ENCODE results near the gene LTN1. TPM values are rescaled to one million over a fixed set of nuclear protein-coding genes. Genes with fewer than 3 reads are reported as not detected.
A peak's percentile ranks its signal among the peaks of the same experiment; 100 is the strongest.

Gene LTN1
- total RNA-seq, 1 donor from 2014 or later: 23.6 TPM

- Mint-ChIP-seq H3K36me3 (ENCODE audit: low read depth, unreplicated experiment) (peaks cover 8% of the 10 kb centered on the region), H3K4me1 (ENCODE audit: unreplicated experiment) (peaks cover 12% of the 10 kb centered on the region), H3K27ac (ENCODE audit: unreplicated experiment) (no peak overlapping the region), H3K9me3 (ENCODE audit: unreplicated experiment) (no peaks in the 10 kb centered on the region), H3K27me3 (ENCODE audit: unreplicated experiment) (peaks cover 3% of the 10 kb centered on the region), H3K4me3 (ENCODE audit: unreplicated experiment) (no peak overlapping the region)
- DNase-seq (ENCODE audit: low spot score): no peak
- no peak for TF ChIP-seq CTCF (IDR thresholded peaks at IDR 0.05; ENCODE audit: unreplicated experiment)
These were observed 36.8 kb upstream of the LTN1 start for GRCh38 chr21:29029524-29029923.

- peak overlapping the region; percentile 100 for H3K27ac Mint-ChIP-seq (ENCODE audit: unreplicated experiment)
These were observed 32.6 kb upstream of the LTN1 start for GRCh38 chr21:29025328-29025713.

GRCh38 chr21:29024474-29025327, 32.0 kb upstream of the LTN1 start, which contains the start of gene USP16:
Gene USP16 (plus strand): TSS chr21:29024668. CDS start chr21:29027914, 3,246 bp downstream.
- peak within 1 kb of the TSS; percentile 98 for H3K4me3 Mint-ChIP-seq (ENCODE audit: unreplicated experiment)

More at GRCh38 chr21:29025328-29025713, 32.6 kb upstream of the LTN1 start:
- Mint-ChIP-seq H3K4me1 (ENCODE audit: unreplicated experiment) (peaks cover 16% of the 10 kb centered on the region), H3K4me3 (ENCODE audit: unreplicated experiment) (peak overlapping the region; percentile 98), H3K27me3 (ENCODE audit: unreplicated experiment) (peaks cover 8% of the 10 kb centered on the region), H3K36me3 (ENCODE audit: low read depth, unreplicated experiment) (peaks cover 4% of the 10 kb centered on the region), H3K9me3 (ENCODE audit: unreplicated experiment) (no peaks in the 10 kb centered on the region)
- no peak for DNase-seq (ENCODE audit: low spot score)
- no peak for TF ChIP-seq CTCF (IDR thresholded peaks at IDR 0.05; ENCODE audit: unreplicated experiment)

GRCh38 chr21:29022166-29022565, 29.5 kb upstream of the LTN1 start:
- H3K36me3 Mint-ChIP-seq (ENCODE audit: low read depth, unreplicated experiment): no peaks in the 10 kb centered on the region

More at GRCh38 chr21:29024474-29025327, 32.0 kb upstream of the LTN1 start, which contains the start of gene USP16:
- Mint-ChIP-seq H3K27ac (ENCODE audit: unreplicated experiment) (peak within 1 kb of the TSS; percentile 100), H3K36me3 (ENCODE audit: low read depth, unreplicated experiment) (peaks cover 4% of the 10 kb centered on the region), H3K27me3 (ENCODE audit: unreplicated experiment) (peaks cover 9% of the 10 kb centered on the region), H3K9me3 (ENCODE audit: unreplicated experiment) (no peaks in the 10 kb centered on the region), H3K4me1 (ENCODE audit: unreplicated experiment) (peaks cover 16% of the 10 kb centered on the region)
- no peak for TF ChIP-seq CTCF (IDR thresholded peaks at IDR 0.05; ENCODE audit: unreplicated experiment)
- DNase-seq (ENCODE audit: low spot score): peak; percentile 90

More at GRCh38 chr21:29022166-29022565, 29.5 kb upstream of the LTN1 start:
- no peak for TF ChIP-seq CTCF (IDR thresholded peaks at IDR 0.05; ENCODE audit: unreplicated experiment)
- no peak for DNase-seq (ENCODE audit: low spot score)
- peak overlapping the region; percentile 42 for H3K27ac Mint-ChIP-seq (ENCODE audit: unreplicated experiment)
- no peaks in the 10 kb centered on the region for H3K9me3 Mint-ChIP-seq (ENCODE audit: unreplicated experiment)
- H3K27me3 Mint-ChIP-seq (ENCODE audit: unreplicated experiment): peaks cover 9% of the 10 kb centered on the region
- H3K4me3 Mint-ChIP-seq (ENCODE audit: unreplicated experiment): no peak overlapping the region
- peaks cover 27% of the 10 kb centered on the region for H3K4me1 Mint-ChIP-seq (ENCODE audit: unreplicated experiment)

All from endothelial cell (in vitro differentiated cells).